Measurements from ENCODE around the gene BCAS4. TPM values are rescaled to one million over a fixed set of nuclear protein-coding genes. Genes with fewer than 3 reads are reported as not detected.

BCAS4 gene
- total RNA-seq, 1 donor from 2014 or later = 8.9 TPM

- H3K4me3 Mint-ChIP-seq (ENCODE audit: low read depth) = no peak overlapping the region
- no peaks in the 10 kb centered on the region for H3K36me3 Mint-ChIP-seq (ENCODE audit: insufficient read depth)
- DNase-seq (ENCODE audit: low spot score, unreplicated experiment) = no peak
- H3K27ac Mint-ChIP-seq = no peak overlapping the region
- no peaks in the 10 kb centered on the region for H3K9me3 Mint-ChIP-seq (ENCODE audit: low read depth)
- peaks cover 4% of the 10 kb centered on the region for H3K27me3 Mint-ChIP-seq
- peaks cover 9% of the 10 kb centered on the region for H3K4me1 Mint-ChIP-seq (ENCODE audit: low read depth)
- TF ChIP-seq CTCF (IDR thresholded peaks at IDR 0.05; ENCODE audit: unreplicated experiment) = no peak
Observed at GRCh38 chr20:50859161-50859560, 64.3 kb downstream of the BCAS4 start.

- H3K9me3 Mint-ChIP-seq (ENCODE audit: low read depth) = no peaks in the 10 kb centered on the region
- H3K27me3 Mint-ChIP-seq = no peaks in the 10 kb centered on the region
- no peak overlapping the region for H3K27ac Mint-ChIP-seq
- H3K36me3 Mint-ChIP-seq (ENCODE audit: insufficient read depth) = no peaks in the 10 kb centered on the region
- no peak for DNase-seq (ENCODE audit: low spot score, unreplicated experiment)
- no peak overlapping the region for H3K4me3 Mint-ChIP-seq (ENCODE audit: low read depth)
- H3K4me1 Mint-ChIP-seq (ENCODE audit: low read depth) = peaks cover 5% of the 10 kb centered on the region
- TF ChIP-seq CTCF (IDR thresholded peaks at IDR 0.05; ENCODE audit: unreplicated experiment) = no peak
Observed at GRCh38 chr20:50861012-50861411, 66.2 kb downstream of the BCAS4 start.

- Mint-ChIP-seq H3K9me3 (ENCODE audit: low read depth) (no peaks in the 10 kb centered on the region), H3K27me3 (no peaks in the 10 kb centered on the region), H3K4me3 (ENCODE audit: low read depth) (no peak overlapping the region), H3K27ac (no peak overlapping the region), H3K36me3 (ENCODE audit: insufficient read depth) (no peaks in the 10 kb centered on the region), H3K4me1 (ENCODE audit: low read depth) (no peaks in the 10 kb centered on the region)
- no peak for TF ChIP-seq CTCF (IDR thresholded peaks at IDR 0.05; ENCODE audit: unreplicated experiment)
- no peak for DNase-seq (ENCODE audit: low spot score, unreplicated experiment)
Observed at GRCh38 chr20:50862546-50862945, 67.7 kb downstream of the BCAS4 start.

GRCh38 chr20:50865114-50865513, 70.3 kb downstream of the BCAS4 start:
- Mint-ChIP-seq H3K27me3 (no peaks in the 10 kb centered on the region), H3K27ac (no peak overlapping the region), H3K4me1 (ENCODE audit: low read depth) (peaks cover 1% of the 10 kb centered on the region), H3K4me3 (ENCODE audit: low read depth) (no peak overlapping the region), H3K9me3 (ENCODE audit: low read depth) (no peaks in the 10 kb centered on the region), H3K36me3 (ENCODE audit: insufficient read depth) (no peaks in the 10 kb centered on the region)
- TF ChIP-seq CTCF (IDR thresholded peaks at IDR 0.05; ENCODE audit: unreplicated experiment) = no peak
- DNase-seq (ENCODE audit: low spot score, unreplicated experiment) = no peak

GRCh38 chr20:50865591-50865990, 70.7 kb downstream of the BCAS4 start:
- no peaks in the 10 kb centered on the region for H3K9me3 Mint-ChIP-seq (ENCODE audit: low read depth)
- TF ChIP-seq CTCF (IDR thresholded peaks at IDR 0.05; ENCODE audit: unreplicated experiment) = no peak
- peaks cover 5% of the 10 kb centered on the region for H3K4me1 Mint-ChIP-seq (ENCODE audit: low read depth)
- no peak overlapping the region for H3K27ac Mint-ChIP-seq
- H3K4me3 Mint-ChIP-seq (ENCODE audit: low read depth) = no peak overlapping the region
- H3K36me3 Mint-ChIP-seq (ENCODE audit: insufficient read depth) = no peaks in the 10 kb centered on the region
- no peaks in the 10 kb centered on the region for H3K27me3 Mint-ChIP-seq
- DNase-seq (ENCODE audit: low spot score, unreplicated experiment) = no peak

Data from progenitor cell of endocrine pancreas (in vitro differentiated cells).